Skeletal muscle tissue (tissue), 4 donors: ENCODE measurements around the gene ST8SIA1. TPM values are rescaled to one million over a fixed set of nuclear protein-coding genes. Genes with fewer than 3 reads are reported as not detected.
A peak's percentile ranks its signal among the peaks of the same experiment; 100 is the strongest.

Experiments
- H3K27ac ChIP-seq: one replicate; pipeline ENCODE4 v1.7.0; 2013; ENCODE audit warnings: mild to moderate bottlenecking, low read depth, low read length, inconsistent platforms
- H3K27me3 ChIP-seq, 3 donors: one replicate each; pipeline ENCODE4 v1.7.0; 2013; ENCODE audit warnings: low read length in 3 of 3; ENCODE audit not compliant: control insufficient read depth in 3 of 3, insufficient read depth in 3 of 3
- H3K36me3 ChIP-seq, 3 donors: one replicate each; pipeline ENCODE4 v1.7.0; 2013; ENCODE audit warnings: low read length in 3 of 3; ENCODE audit not compliant: control insufficient read depth in 3 of 3, insufficient read depth in 3 of 3
- H3K4me1 ChIP-seq, 3 donors: one replicate each; pipeline ENCODE4 v1.7.0; 2013; ENCODE audit warnings: low read length in 3 of 3, mild to moderate bottlenecking in 3 of 3; ENCODE audit not compliant: control insufficient read depth in 3 of 3, insufficient read depth in 3 of 3
- H3K4me3 ChIP-seq, 3 donors: one replicate each; pipeline ENCODE4 v1.7.0; 2013; ENCODE audit warnings: low read length in 3 of 3
- H3K9ac ChIP-seq, 3 donors: one replicate each; pipeline ENCODE4 v1.7.0; 2013; ENCODE audit warnings: low read length in 3 of 3, mild to moderate bottlenecking in 3 of 3, moderate library complexity in 2 of 3, low read depth in 1 of 3
- H3K9me3 ChIP-seq, 3 donors: one replicate each; pipeline ENCODE4 v1.7.0; 2013; ENCODE audit warnings: low read length in 3 of 3; ENCODE audit not compliant: control insufficient read depth in 3 of 3
- total RNA-seq: library from RNA; depleted of rRNA; stranded (reverse); fragments of >200 nt; gene quantifications from one replicate; pipeline ENCODE4 v1.2.3, GENCODE V29; 2014
- donor health status: Osteomylitis.

ST8SIA1 gene
- total RNA-seq, 1 donor from 2014 or later: 5.2 TPM

DNA sequence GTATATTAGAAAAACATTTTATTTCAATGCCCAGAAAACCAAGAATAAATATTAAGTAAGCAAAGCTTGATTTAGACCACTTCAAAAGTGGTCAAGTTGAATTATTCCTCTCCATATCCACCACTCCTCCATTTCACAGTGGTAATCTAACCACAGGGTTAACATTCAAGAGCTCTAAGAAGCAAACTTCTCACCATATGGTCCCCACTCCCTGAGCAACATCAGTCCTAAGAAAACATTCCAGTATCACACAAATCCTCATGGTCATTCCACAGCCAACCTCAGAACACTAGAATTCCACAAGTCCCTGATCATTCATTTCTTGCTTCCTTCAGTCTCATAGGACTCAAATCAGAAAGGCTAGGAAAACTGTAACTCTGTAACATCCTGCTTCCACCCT lies 47.9 kb downstream of the ST8SIA1 start:
- H3K27ac ChIP-seq: no peak overlapping the region
- H3K9ac ChIP-seq: no peak overlapping the region
- H3K27me3 ChIP-seq: peaks cover 0 to 3% (median 0%) of the 10 kb centered on the region in 3 donors
- no peak overlapping the region for H3K4me3 ChIP-seq
- H3K4me1 ChIP-seq: peaks cover 0 to 3% (median 0%) of the 10 kb centered on the region in 3 donors
- H3K36me3 ChIP-seq: no peaks in the 10 kb centered on the region
- no peaks in the 10 kb centered on the region for H3K9me3 ChIP-seq

GRCh38 chr12:22285846-22286245 lies 48.7 kb downstream of the ST8SIA1 start:
- Histone ChIP-seq H3K9ac (no peak overlapping the region), H3K9me3 (no peaks in the 10 kb centered on the region), H3K27ac (no peak overlapping the region), H3K27me3 (peaks cover 0 to 3% (median 0%) of the 10 kb centered on the region in 3 donors), H3K36me3 (no peaks in the 10 kb centered on the region), H3K4me1 (peaks cover 0 to 3% (median 0%) of the 10 kb centered on the region in 3 donors), H3K4me3 (no peak overlapping the region)

GRCh38 chr12:22284871-22285270 lies 49.6 kb downstream of the ST8SIA1 start:
- no peak overlapping the region for H3K27ac ChIP-seq
- H3K4me1 ChIP-seq: peaks cover 0 to 3% (median 0%) of the 10 kb centered on the region in 3 donors
- no peaks in the 10 kb centered on the region for H3K36me3 ChIP-seq
- H3K27me3 ChIP-seq: peaks cover 0 to 3% (median 0%) of the 10 kb centered on the region in 3 donors
- no peak overlapping the region for H3K4me3 ChIP-seq
- no peak overlapping the region for H3K9ac ChIP-seq
- no peaks in the 10 kb centered on the region for H3K9me3 ChIP-seq

GRCh38 chr12:22283508-22283907 lies 51.0 kb downstream of the ST8SIA1 start:
- Histone ChIP-seq H3K27me3 (peaks cover 0 to 3% (median 0%) of the 10 kb centered on the region in 3 donors), H3K4me3 (no peak overlapping the region), H3K36me3 (no peaks in the 10 kb centered on the region), H3K9ac (no peak overlapping the region), H3K9me3 (no peaks in the 10 kb centered on the region), H3K27ac (peak overlapping the region; percentile 60), H3K4me1 (peaks cover 0 to 3% (median 0%) of the 10 kb centered on the region in 3 donors)

DNA sequence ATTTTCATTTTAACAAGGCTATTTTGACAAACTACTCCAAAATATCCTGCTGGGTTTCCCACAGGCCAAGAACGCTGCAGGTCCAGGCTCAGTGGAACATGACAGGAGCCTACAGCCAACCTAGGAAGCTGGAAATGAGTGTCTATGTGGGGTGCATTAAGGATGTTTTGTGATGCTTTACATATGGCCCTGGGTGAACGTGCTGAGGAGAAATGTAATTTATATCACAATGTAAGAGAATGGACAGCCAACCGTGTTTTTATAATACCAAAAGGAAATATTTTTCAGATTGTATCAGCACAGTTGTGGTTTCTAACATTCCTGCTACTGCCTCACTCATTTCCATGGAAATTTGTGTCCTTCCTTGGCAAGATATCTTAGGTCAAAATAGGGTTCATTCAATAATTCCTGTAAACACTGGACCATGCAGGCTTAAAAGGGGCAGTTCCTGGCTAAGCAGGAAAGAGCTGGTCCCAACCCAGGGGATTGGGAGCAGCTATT lies 51.5 kb downstream of the ST8SIA1 start:
- Histone ChIP-seq H3K4me3 (no peak overlapping the region), H3K9ac (no peak overlapping the region), H3K36me3 (no peaks in the 10 kb centered on the region), H3K9me3 (no peaks in the 10 kb centered on the region), H3K27me3 (peaks cover 0 to 3% (median 0%) of the 10 kb centered on the region in 3 donors), H3K27ac (peak overlapping the region; percentile 72), H3K4me1 (peaks cover 0 to 3% (median 0%) of the 10 kb centered on the region in 3 donors)

- no peaks in the 10 kb centered on the region for H3K36me3 ChIP-seq
- peak overlapping the region in 1 of 3 donors; percentile 24 for H3K4me3 ChIP-seq
- H3K9ac ChIP-seq: peak overlapping the region in 1 of 3 donors; percentile 48
- H3K27me3 ChIP-seq: peaks cover 0 to 3% (median 0%) of the 10 kb centered on the region in 3 donors
- peak overlapping the region; percentile 72 for H3K27ac ChIP-seq
- no peaks in the 10 kb centered on the region for H3K9me3 ChIP-seq
- peaks cover 0 to 3% (median 0%) of the 10 kb centered on the region in 3 donors for H3K4me1 ChIP-seq
Observed at GRCh38 chr12:22282283-22282682, 52.2 kb downstream of the ST8SIA1 start.

GRCh38 chr12:22276867-22277266 lies 57.6 kb downstream of the ST8SIA1 start:
- Histone ChIP-seq H3K9me3 (no peaks in the 10 kb centered on the region), H3K4me1 (peaks cover 0 to 3% (median 0%) of the 10 kb centered on the region in 3 donors), H3K36me3 (no peaks in the 10 kb centered on the region), H3K27ac (no peak overlapping the region), H3K4me3 (no peak overlapping the region), H3K9ac (no peak overlapping the region), H3K27me3 (no peaks in the 10 kb centered on the region)

GRCh38 chr12:22276313-22276712 lies 58.2 kb downstream of the ST8SIA1 start:
- Histone ChIP-seq H3K9ac (peak overlapping the region in 1 of 3 donors; percentile 17), H3K27ac (peak overlapping the region; percentile 79), H3K9me3 (no peaks in the 10 kb centered on the region)

DNA sequence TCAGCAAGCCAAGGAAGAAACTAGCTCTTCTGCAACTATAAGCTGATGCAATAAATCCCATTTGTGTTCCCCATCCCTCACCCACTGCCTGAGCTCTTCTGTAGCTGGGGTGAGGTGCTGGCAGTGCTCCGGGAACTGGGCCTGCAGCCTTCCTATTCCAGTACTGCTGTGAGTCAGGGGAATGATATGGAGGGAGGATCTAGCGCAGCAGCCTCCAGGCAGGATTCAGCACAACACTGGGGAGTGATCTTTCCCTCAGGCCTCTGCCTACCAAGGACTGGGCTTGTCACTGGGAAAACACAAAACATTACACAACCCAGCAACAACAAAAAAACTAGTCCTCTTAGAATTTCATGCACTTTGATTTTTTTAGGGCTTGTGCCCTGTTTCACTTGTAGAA lies 58.7 kb downstream of the ST8SIA1 start:
- Histone ChIP-seq H3K4me3 (no peak overlapping the region), H3K4me1 (peaks cover 0 to 3% (median 0%) of the 10 kb centered on the region in 3 donors), H3K9ac (no peak overlapping the region), H3K27me3 (no peaks in the 10 kb centered on the region), H3K36me3 (no peaks in the 10 kb centered on the region), H3K27ac (peak overlapping the region; percentile 79), H3K9me3 (no peaks in the 10 kb centered on the region)

More at GRCh38 chr12:22276313-22276712, 58.2 kb downstream of the ST8SIA1 start:
- no peak overlapping the region for H3K4me3 ChIP-seq
- peaks cover 0 to 3% (median 0%) of the 10 kb centered on the region in 3 donors for H3K4me1 ChIP-seq
- H3K27me3 ChIP-seq: no peaks in the 10 kb centered on the region
- H3K36me3 ChIP-seq: no peaks in the 10 kb centered on the region

- H3K27me3 ChIP-seq: no peaks in the 10 kb centered on the region
- peaks cover 0 to 3% (median 0%) of the 10 kb centered on the region in 3 donors for H3K4me1 ChIP-seq
- no peaks in the 10 kb centered on the region for H3K9me3 ChIP-seq
- H3K9ac ChIP-seq: no peak overlapping the region
- no peak overlapping the region for H3K4me3 ChIP-seq
- no peak overlapping the region for H3K27ac ChIP-seq
- H3K36me3 ChIP-seq: no peaks in the 10 kb centered on the region
Observed at GRCh38 chr12:22272335-22273151, 62.0 kb downstream of the ST8SIA1 start.
